Measurements from ENCODE around the gene SMNDC1. TPM values are rescaled to one million over a fixed set of nuclear protein-coding genes. Genes with fewer than 3 reads are reported as not detected.
A peak's percentile ranks its signal among the peaks of the same experiment; 100 is the strongest.
"Not testable (repeated sequence)": the region's sequence is repeated elsewhere in the genome, so short reads cannot be mapped to it uniquely, and the experiment has no call there.

Gene SMNDC1
- total and polyA plus RNA-seq, 4 donors = 18.2 to 34.2 (median 25.5) TPM

- ATAC-seq (ENCODE audit: low FRiP score) = peak; percentile 33
Measured at GRCh38 chr10:110260746-110261477, 43.8 kb downstream of the SMNDC1 start.

GRCh38 chr10:110259317-110259716, 45.4 kb downstream of the SMNDC1 start:
- intact Hi-C loops (cut with DNase I) = no loop called here
- no peaks in the 10 kb centered on the region for H3K27me3 ChIP-seq (ENCODE audit: control insufficient read depth in 1 of 2, insufficient read depth in 2 of 2, low read length in 1 of 2)
- DNase-seq (no peak), ATAC-seq (ENCODE audit: low FRiP score) (no peak)
- H3K36me3 ChIP-seq (ENCODE audit: control insufficient read depth in 1 of 2, insufficient read depth in 2 of 2, low read length in 1 of 2) = no peaks in the 10 kb centered on the region
- no peaks in the 10 kb centered on the region for H3K9me3 ChIP-seq (ENCODE audit: control insufficient read depth, low read length)
- peaks cover 0 to under 1% of the 10 kb centered on the region in 2 donors for H3K4me1 ChIP-seq (ENCODE audit: control insufficient read depth in 1 of 2, insufficient read depth in 2 of 2, low read length in 2 of 2)
- H3K4me3 ChIP-seq (ENCODE audit: low read length in 2 of 2) = no peak overlapping the region
- H3K27ac ChIP-seq (ENCODE audit: low read depth in 1 of 2, low read length in 2 of 2) = no peak overlapping the region

More at GRCh38 chr10:110260746-110261477, 43.8 kb downstream of the SMNDC1 start:
- DNase-seq = no peak
- intact Hi-C loops (cut with DNase I) = no loop called here
- no peaks in the 10 kb centered on the region for H3K9me3 ChIP-seq (ENCODE audit: control insufficient read depth, low read length)
- H3K4me3 ChIP-seq (ENCODE audit: low read length in 2 of 2) = no peak overlapping the region
- H3K4me1 ChIP-seq (ENCODE audit: control insufficient read depth in 1 of 2, insufficient read depth in 2 of 2, low read length in 2 of 2) = peaks cover 0 to 6% of the 10 kb centered on the region in 2 donors
- 4 to 15% methylated on average over 1 of the region's 1 CpG for WGBS, 2 donors
- no peaks in the 10 kb centered on the region for H3K36me3 ChIP-seq (ENCODE audit: control insufficient read depth in 1 of 2, insufficient read depth in 2 of 2, low read length in 1 of 2)
- no peaks in the 10 kb centered on the region for H3K27me3 ChIP-seq (ENCODE audit: control insufficient read depth in 1 of 2, insufficient read depth in 2 of 2, low read length in 1 of 2)
- peak overlapping the region in 1 of 2 donors; percentile 82 for H3K27ac ChIP-seq (ENCODE audit: low read depth in 1 of 2, low read length in 2 of 2)

GRCh38 chr10:110258542-110258941, 46.2 kb downstream of the SMNDC1 start:
- ATAC-seq (ENCODE audit: low FRiP score) (no peak), DNase-seq (no peak)
- Histone ChIP-seq H3K27ac (ENCODE audit: low read depth in 1 of 2, low read length in 2 of 2) (peak overlapping the region in 1 of 2 donors; percentile 43), H3K4me3 (ENCODE audit: low read length in 2 of 2) (no peak overlapping the region), H3K9me3 (ENCODE audit: control insufficient read depth, low read length) (no peaks in the 10 kb centered on the region), H3K36me3 (ENCODE audit: control insufficient read depth in 1 of 2, insufficient read depth in 2 of 2, low read length in 1 of 2) (no peaks in the 10 kb centered on the region), H3K27me3 (ENCODE audit: control insufficient read depth in 1 of 2, insufficient read depth in 2 of 2, low read length in 1 of 2) (no peaks in the 10 kb centered on the region), H3K4me1 (ENCODE audit: control insufficient read depth in 1 of 2, insufficient read depth in 2 of 2, low read length in 2 of 2) (peaks cover 0 to 2% of the 10 kb centered on the region in 2 donors)
- 92 to 95% methylated on average over 1 of the region's 1 CpG for WGBS, 2 donors
- intact Hi-C loops (cut with DNase I) = no loop called here

GRCh38 chr10:110254467-110254866, 50.3 kb downstream of the SMNDC1 start:
- no peak for ATAC-seq (ENCODE audit: low FRiP score)
- H3K9me3 ChIP-seq (ENCODE audit: control insufficient read depth, low read length) = no peaks in the 10 kb centered on the region
- DNase-seq = no peak
- no peak overlapping the region for H3K27ac ChIP-seq (ENCODE audit: low read depth in 1 of 2, low read length in 2 of 2)
- peaks cover 2 to 6% of the 10 kb centered on the region in 2 donors for H3K4me1 ChIP-seq (ENCODE audit: control insufficient read depth in 1 of 2, insufficient read depth in 2 of 2, low read length in 2 of 2)
- no peaks in the 10 kb centered on the region for H3K27me3 ChIP-seq (ENCODE audit: control insufficient read depth in 1 of 2, insufficient read depth in 2 of 2, low read length in 1 of 2)
- H3K4me3 ChIP-seq (ENCODE audit: low read length in 2 of 2) = no peak overlapping the region
- no peaks in the 10 kb centered on the region for H3K36me3 ChIP-seq (ENCODE audit: control insufficient read depth in 1 of 2, insufficient read depth in 2 of 2, low read length in 1 of 2)
- intact Hi-C loops (cut with DNase I) = no loop called here

GRCh38 chr10:110252151-110252550, 52.6 kb downstream of the SMNDC1 start:
- Histone ChIP-seq H3K27me3 (ENCODE audit: control insufficient read depth in 1 of 2, insufficient read depth in 2 of 2, low read length in 1 of 2) (no peaks in the 10 kb centered on the region), H3K4me1 (ENCODE audit: control insufficient read depth in 1 of 2, insufficient read depth in 2 of 2, low read length in 2 of 2) (peaks cover 2 to 6% of the 10 kb centered on the region in 2 donors), H3K36me3 (ENCODE audit: control insufficient read depth in 1 of 2, insufficient read depth in 2 of 2, low read length in 1 of 2) (no peaks in the 10 kb centered on the region), H3K27ac (ENCODE audit: low read depth in 1 of 2, low read length in 2 of 2) (no peak overlapping the region), H3K4me3 (ENCODE audit: low read length in 2 of 2) (no peak overlapping the region), H3K9me3 (ENCODE audit: control insufficient read depth, low read length) (no peaks in the 10 kb centered on the region)
- no peak for ATAC-seq (ENCODE audit: low FRiP score)
- no peak for DNase-seq
- 97 to 100% methylated on average over 1 of the region's 1 CpG for WGBS, 2 donors
- intact Hi-C loops (cut with DNase I) = no loop called here

- H3K27ac ChIP-seq (ENCODE audit: low read depth in 1 of 2, low read length in 2 of 2); H3K4me1 ChIP-seq (ENCODE audit: control insufficient read depth in 1 of 2, insufficient read depth in 2 of 2, low read length in 2 of 2); H3K27me3 ChIP-seq (ENCODE audit: control insufficient read depth in 1 of 2, insufficient read depth in 2 of 2, low read length in 1 of 2); H3K9me3 ChIP-seq (ENCODE audit: control insufficient read depth, low read length); ATAC-seq (ENCODE audit: low FRiP score); DNase-seq; intact Hi-C loops (cut with DNase I); H3K36me3 ChIP-seq (ENCODE audit: control insufficient read depth in 1 of 2, insufficient read depth in 2 of 2, low read length in 1 of 2); H3K4me3 ChIP-seq (ENCODE audit: low read length in 2 of 2): not testable (repeated sequence)
- 89 to 90% methylated on average over 1 of the region's 1 CpG for WGBS, 2 donors
Measured at GRCh38 chr10:110251392-110251791, 53.3 kb downstream of the SMNDC1 start.

GRCh38 chr10:110249489-110249888, 55.2 kb downstream of the SMNDC1 start:
- intact Hi-C loops (cut with DNase I); H3K27ac ChIP-seq (ENCODE audit: low read depth in 1 of 2, low read length in 2 of 2); H3K36me3 ChIP-seq (ENCODE audit: control insufficient read depth in 1 of 2, insufficient read depth in 2 of 2, low read length in 1 of 2); H3K9me3 ChIP-seq (ENCODE audit: control insufficient read depth, low read length); ATAC-seq (ENCODE audit: low FRiP score); H3K27me3 ChIP-seq (ENCODE audit: control insufficient read depth in 1 of 2, insufficient read depth in 2 of 2, low read length in 1 of 2); H3K4me3 ChIP-seq (ENCODE audit: low read length in 2 of 2); H3K4me1 ChIP-seq (ENCODE audit: control insufficient read depth in 1 of 2, insufficient read depth in 2 of 2, low read length in 2 of 2); DNase-seq: not testable (repeated sequence)
- 43 to 67% methylated on average over 1 of the region's 1 CpG for WGBS, 2 donors

- H3K36me3 ChIP-seq (ENCODE audit: control insufficient read depth in 1 of 2, insufficient read depth in 2 of 2, low read length in 1 of 2); intact Hi-C loops (cut with DNase I); DNase-seq; H3K4me1 ChIP-seq (ENCODE audit: control insufficient read depth in 1 of 2, insufficient read depth in 2 of 2, low read length in 2 of 2); H3K9me3 ChIP-seq (ENCODE audit: control insufficient read depth, low read length); ATAC-seq (ENCODE audit: low FRiP score); H3K27me3 ChIP-seq (ENCODE audit: control insufficient read depth in 1 of 2, insufficient read depth in 2 of 2, low read length in 1 of 2); H3K4me3 ChIP-seq (ENCODE audit: low read length in 2 of 2); H3K27ac ChIP-seq (ENCODE audit: low read depth in 1 of 2, low read length in 2 of 2): not testable (repeated sequence)
- WGBS, 2 donors = 85 to 91% methylated on average over 4 to 5 of the region's 5 CpGs
Measured at GRCh38 chr10:110247833-110248232, 56.9 kb downstream of the SMNDC1 start.

GRCh38 chr10:110244550-110244949, 60.2 kb downstream of the SMNDC1 start:
- Histone ChIP-seq H3K4me3 (ENCODE audit: low read length in 2 of 2) (no peak overlapping the region), H3K9me3 (ENCODE audit: control insufficient read depth, low read length) (no peaks in the 10 kb centered on the region), H3K27me3 (ENCODE audit: control insufficient read depth in 1 of 2, insufficient read depth in 2 of 2, low read length in 1 of 2) (no peaks in the 10 kb centered on the region), H3K36me3 (ENCODE audit: control insufficient read depth in 1 of 2, insufficient read depth in 2 of 2, low read length in 1 of 2) (no peaks in the 10 kb centered on the region), H3K27ac (ENCODE audit: low read depth in 1 of 2, low read length in 2 of 2) (no peak overlapping the region), H3K4me1 (ENCODE audit: control insufficient read depth in 1 of 2, insufficient read depth in 2 of 2, low read length in 2 of 2) (peaks cover 2 to 8% of the 10 kb centered on the region in 2 donors)
- intact Hi-C loops (cut with DNase I) = no loop called here
- ATAC-seq (ENCODE audit: low FRiP score) (no peak), DNase-seq (no peak)
- 69 to 72% methylated on average over 3 of the region's 3 CpGs for WGBS, 2 donors

All from aorta (tissue), 5 donors.